Gastrocnemius medialis (tissue), 4 donors: ENCODE data around the gene HRCT1.

Experiments used
- CTCF ChIP-seq, 5 experiments: fragments of 450-650 bp in 3 of 5; fragments of 200-600 bp in 2 of 5; sonication (generic) in 2 of 5; IDR thresholded peaks in 4 of 5; conservative IDR thresholded peaks in 1 of 5; 1 replicate in 4 of 5; 2 replicates in 1 of 5; pipeline ENCODE4 v1.5.1; 2016 to 2019; ENCODE audit warnings: antibody characterized with exemption in 5 of 5, mild to moderate bottlenecking in 3 of 5, moderate library complexity in 3 of 5
- POLR2A ChIP-seq, 2 donors: fragments of 450-650 bp; IDR thresholded peaks; one replicate each; pipeline ENCODE4 v1.6.1; 2017; ENCODE audit warnings: antibody characterized with exemption in 2 of 2, mild to moderate bottlenecking in 2 of 2, moderate library complexity in 2 of 2

GRCh38 chr9:35905912-35906679 is at the start of gene HRCT1:
- peak in 1 of 2 donors; percentile 8 for TF ChIP-seq POLR2A (IDR thresholded peaks at IDR 0.05)
- no peak for TF ChIP-seq CTCF (IDR thresholded peaks at IDR 0.05 in 4 of 5, conservative IDR thresholded peaks at IDR 0.05 in 1 of 5)
